Measurements from ENCODE around the gene EXOC2. TPM values are rescaled to one million over a fixed set of nuclear protein-coding genes. Genes with fewer than 3 reads are reported as not detected.

The EXOC2 gene
- total and polyA plus RNA-seq, 7 donors: 5.4 to 23.2 (median 15.3) TPM

- Histone ChIP-seq H3K9me3 (peaks cover 0 to 3% (median 0%) of the 10 kb centered on the region in 4 donors), H3K36me3 (peaks cover 0 to 72% (median 18%) of the 10 kb centered on the region in 4 donors), H3K4me1 (no peaks in the 10 kb centered on the region), H3K4me3 (no peak overlapping the region), H3K27ac (no peak overlapping the region), H3K27me3 (no peaks in the 10 kb centered on the region)
- DNase-seq: no peak
- intact Hi-C loops (cut with DNase I): no loop called here
- 82 to 96% methylated on average over 13 of the region's 13 CpGs for WGBS, 2 donors
- TF ChIP-seq POLR2AphosphoS5 (IDR thresholded peaks at IDR 0.05) (no peak), POLR2A (IDR thresholded peaks at IDR 0.05) (no peak), CTCF (IDR thresholded peaks at IDR 0.05) (no peak), EP300 (IDR thresholded peaks at IDR 0.05) (no peak)
These were observed 205.0 kb downstream of the EXOC2 start for GRCh38 chr6:487956-488355.

- 86 to 97% methylated on average over 15 of the region's 15 CpGs for WGBS, 2 donors
- no peak for TF ChIP-seq POLR2AphosphoS5 (IDR thresholded peaks at IDR 0.05)
These were observed 207.2 kb downstream of the EXOC2 start for GRCh38 chr6:485655-486170.

DNA sequence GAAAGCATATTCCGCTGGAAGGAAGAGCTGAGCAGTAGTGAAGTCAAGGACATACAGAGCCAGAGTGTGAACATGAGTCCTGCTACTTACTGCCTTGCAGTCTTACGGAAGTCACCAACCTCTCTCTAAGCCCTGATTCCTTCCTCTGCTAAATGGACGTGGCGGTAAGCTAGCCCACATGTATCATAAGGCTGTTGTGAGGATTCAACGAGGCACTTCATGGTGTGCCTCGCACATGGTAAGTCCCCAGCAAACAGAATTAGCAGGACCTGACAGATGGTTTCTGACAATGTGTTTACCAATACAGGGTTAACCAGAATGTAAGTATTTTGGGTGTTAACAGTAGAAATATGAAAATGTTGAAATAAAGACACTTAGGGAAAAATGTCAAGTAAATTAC, 208.2 kb downstream of the EXOC2 start:
- WGBS, 2 donors: 95 to 96% methylated on average over 6 of the region's 6 CpGs
- Histone ChIP-seq H3K27me3 (no peaks in the 10 kb centered on the region), H3K27ac (no peak overlapping the region), H3K9me3 (no peaks in the 10 kb centered on the region), H3K36me3 (peaks cover 0 to 58% (median 18%) of the 10 kb centered on the region in 4 donors), H3K4me1 (no peaks in the 10 kb centered on the region), H3K4me3 (no peak overlapping the region)
- DNase-seq: no peak
- intact Hi-C loops (cut with DNase I): no loop called here
- no peak for TF ChIP-seq EP300 (IDR thresholded peaks at IDR 0.05)
- no peak for TF ChIP-seq CTCF (IDR thresholded peaks at IDR 0.05)
- TF ChIP-seq POLR2AphosphoS5 (IDR thresholded peaks at IDR 0.05): no peak
- no peak for TF ChIP-seq POLR2A (IDR thresholded peaks at IDR 0.05)

More at GRCh38 chr6:485655-486170, 207.2 kb downstream of the EXOC2 start:
- Histone ChIP-seq H3K9me3 (no peaks in the 10 kb centered on the region), H3K27ac (no peak overlapping the region), H3K4me3 (no peak overlapping the region), H3K36me3 (peaks cover 0 to 68% (median 18%) of the 10 kb centered on the region in 4 donors), H3K27me3 (no peaks in the 10 kb centered on the region), H3K4me1 (no peaks in the 10 kb centered on the region)
- intact Hi-C loops (cut with DNase I): no loop called here
- DNase-seq: no peak

DNA sequence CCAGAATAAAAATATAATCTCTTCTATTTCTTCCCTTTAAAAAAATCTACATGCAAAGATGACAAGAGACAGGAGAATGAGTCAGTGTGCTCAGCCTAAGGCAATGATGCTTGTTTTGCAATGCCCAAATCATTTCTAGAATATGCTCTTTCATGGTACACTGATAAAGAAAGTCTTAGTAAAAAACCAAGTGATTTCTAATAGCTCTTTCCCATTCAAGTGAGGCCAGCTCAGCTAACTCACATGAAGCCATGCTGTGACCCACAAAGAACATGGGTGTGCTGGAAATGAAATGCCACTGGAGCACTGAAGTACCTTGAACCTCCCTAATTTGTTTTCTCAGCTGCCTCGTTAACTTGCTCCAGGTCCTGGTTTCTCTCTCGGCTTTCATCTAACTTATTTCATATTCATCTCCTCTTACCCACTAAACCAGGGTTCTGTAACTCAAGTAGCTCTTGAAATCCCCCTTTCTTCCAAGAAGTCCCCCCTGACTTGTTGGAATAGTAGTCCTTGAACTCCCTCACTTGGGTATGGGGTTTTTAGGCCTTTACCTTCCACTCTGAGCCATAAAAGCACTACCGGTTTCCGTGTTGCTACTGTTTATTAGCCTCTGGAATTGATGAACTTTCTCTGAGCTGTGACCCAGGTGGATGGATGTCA, 208.7 kb downstream of the EXOC2 start:
- WGBS, 2 donors: 82 to 86% methylated on average over 4 of the region's 4 CpGs
- H3K4me3 ChIP-seq: no peak overlapping the region
- H3K27me3 ChIP-seq: no peaks in the 10 kb centered on the region
- H3K9me3 ChIP-seq: no peaks in the 10 kb centered on the region
- peaks cover 0 to 53% (median 18%) of the 10 kb centered on the region in 4 donors for H3K36me3 ChIP-seq
- no peak overlapping the region for H3K27ac ChIP-seq
- intact Hi-C loops (cut with DNase I): no loop called here
- H3K4me1 ChIP-seq: no peaks in the 10 kb centered on the region
- TF ChIP-seq POLR2A (IDR thresholded peaks at IDR 0.05) (no peak), CTCF (IDR thresholded peaks at IDR 0.05) (no peak), POLR2AphosphoS5 (IDR thresholded peaks at IDR 0.05) (no peak), EP300 (IDR thresholded peaks at IDR 0.05) (no peak)
- DNase-seq: no peak

DNA sequence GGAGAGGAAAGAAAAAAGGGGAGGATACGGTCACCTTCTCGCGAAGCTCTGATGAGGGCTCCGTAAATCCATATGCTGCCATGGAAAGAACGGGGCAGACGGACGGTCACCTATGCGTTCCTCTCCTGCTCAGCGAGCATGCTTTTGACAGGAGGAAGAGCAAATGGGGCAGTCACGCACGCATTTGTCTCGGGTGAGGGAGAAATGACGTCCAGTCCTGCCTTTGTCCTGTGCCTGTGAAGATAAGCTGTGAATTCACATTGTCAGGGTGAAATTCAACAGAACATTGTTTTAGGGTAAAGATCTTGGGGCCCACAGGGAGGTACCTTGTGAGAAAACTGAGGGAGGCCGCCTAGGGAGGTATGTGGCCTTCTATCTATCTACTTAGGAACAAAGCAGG, 217.6 kb downstream of the EXOC2 start:
- intact Hi-C loops (cut with DNase I): no loop called here
- H3K4me1 ChIP-seq: no peaks in the 10 kb centered on the region
- H3K4me3 ChIP-seq: no peak overlapping the region
- H3K27ac ChIP-seq: no peak overlapping the region
- no peaks in the 10 kb centered on the region for H3K36me3 ChIP-seq
- 72 to 78% methylated on average over 14 of the region's 14 CpGs for WGBS, 2 donors
- TF ChIP-seq POLR2A (IDR thresholded peaks at IDR 0.05) (no peak), POLR2AphosphoS5 (IDR thresholded peaks at IDR 0.05) (no peak), CTCF (IDR thresholded peaks at IDR 0.05) (no peak), EP300 (IDR thresholded peaks at IDR 0.05) (no peak)
- H3K9me3 ChIP-seq: no peaks in the 10 kb centered on the region
- no peak for DNase-seq
- H3K27me3 ChIP-seq: peaks cover 0 to 4% (median 0%) of the 10 kb centered on the region in 3 donors
